Neuronal stem cell (in vitro differentiated cells): Measurements from ENCODE around the gene IL1A.
A peak's percentile ranks its signal among the peaks of the same experiment; 100 is the strongest.

ENCODE experiments used
- DNase-seq: peaks from one replicate; pipeline ENCODE4 v3.0.0-alpha.2; 2013; ENCODE audit warnings: low spot score
- H2AFZ ChIP-seq: one replicate; pipeline ENCODE4 v1.6.1; 2013; ENCODE audit warnings: mild to moderate bottlenecking, low read length, inconsistent platforms
- H2AK5ac ChIP-seq: 2 replicates; pipeline ENCODE4 v1.6.1; 2013; ENCODE audit warnings: low read depth, mild to moderate bottlenecking, inconsistent platforms, low read length, moderate library complexity, mixed read lengths
- H2BK120ac ChIP-seq: 2 replicates; pipeline ENCODE4 v1.6.1; 2013; ENCODE audit warnings: low read depth, mild to moderate bottlenecking, inconsistent platforms, low read length, moderate library complexity, mixed read lengths
- H2BK12ac ChIP-seq: one replicate; pipeline ENCODE4 v1.6.1; 2013; ENCODE audit warnings: low read length, inconsistent platforms
- H2BK15ac ChIP-seq: 2 replicates; pipeline ENCODE4 v1.6.1; 2013; ENCODE audit warnings: mild to moderate bottlenecking, low read length, inconsistent platforms, mixed read lengths
- H2BK5ac ChIP-seq: one replicate; pipeline ENCODE4 v1.6.1; 2013; ENCODE audit warnings: inconsistent platforms, mild to moderate bottlenecking, low read length, moderate library complexity
- H3K14ac ChIP-seq: one replicate; pipeline ENCODE4 v1.6.1; 2013; ENCODE audit warnings: low read length, inconsistent platforms
- H3K18ac ChIP-seq: 2 replicates; pipeline ENCODE4 v1.6.1; 2013; ENCODE audit warnings: low read length, inconsistent platforms
- H3K23ac ChIP-seq: 2 replicates; pipeline ENCODE4 v1.6.1; 2013; ENCODE audit warnings: low read depth, mild to moderate bottlenecking, mixed read lengths, low read length, inconsistent platforms; ENCODE audit not compliant: poor library complexity
- H3K27ac ChIP-seq: replicated peaks from 3 replicates; pipeline ENCODE4 v1.5.1; 2013; ENCODE audit warnings: low read length, inconsistent platforms
- H3K27me3 ChIP-seq, 3 experiments: 2 replicates each; pipeline ENCODE4 v1.6.1; 2013; ENCODE audit warnings: low read length in 3 of 3, mild to moderate bottlenecking in 2 of 3, inconsistent platforms in 1 of 3, low read depth in 1 of 3, mixed read lengths in 1 of 3, moderate library complexity in 1 of 3; ENCODE audit not compliant: control insufficient read depth in 3 of 3, insufficient read depth in 3 of 3
- H3K36me3 ChIP-seq, 2 donors: replicated peaks in 1 of 2; 2 replicates each; pipeline ENCODE4 v1.6.1; 2013; ENCODE audit warnings: low read length in 2 of 2; ENCODE audit not compliant: control insufficient read depth in 2 of 2, insufficient read depth in 2 of 2
- H3K4ac ChIP-seq: 2 replicates; pipeline ENCODE4 v1.6.1; 2013; ENCODE audit warnings: inconsistent platforms, mild to moderate bottlenecking, low read length, moderate library complexity
- H3K4me1 ChIP-seq, 2 donors: 1 replicate in 1 of 2; 2 replicates in 1 of 2; pipeline ENCODE4 v1.6.1; 2013; ENCODE audit warnings: low read length in 2 of 2, low read depth in 1 of 2; ENCODE audit not compliant: control insufficient read depth in 2 of 2, insufficient read depth in 1 of 2
- H3K4me2 ChIP-seq: one replicate; pipeline ENCODE4 v1.6.1; 2013; ENCODE audit warnings: mild to moderate bottlenecking, low read length, inconsistent platforms; ENCODE audit not compliant: insufficient read depth, poor library complexity, severe bottlenecking
- H3K4me3 ChIP-seq, 2 donors: 2 replicates each; pipeline ENCODE4 v1.5.1; 2013; ENCODE audit warnings: low read length in 2 of 2, mild to moderate bottlenecking in 2 of 2, inconsistent platforms in 1 of 2, moderate library complexity in 1 of 2
- H3K79me1 ChIP-seq: one replicate; pipeline ENCODE4 v1.6.1; 2013; ENCODE audit warnings: low read depth, mild to moderate bottlenecking, inconsistent platforms, low read length, moderate library complexity
- H3K9ac ChIP-seq: one replicate; pipeline ENCODE4 v1.6.1; 2013; ENCODE audit warnings: mild to moderate bottlenecking, low read depth, low read length, inconsistent platforms; ENCODE audit not compliant: poor library complexity
- H3K9me3 ChIP-seq, 2 donors: replicated peaks in 1 of 2; 2 replicates each; pipeline versions ENCODE3 to v1.6.1; 2013; ENCODE audit warnings: low read length in 2 of 2, mild to moderate bottlenecking in 2 of 2, inconsistent platforms in 1 of 2, low read depth in 1 of 2, mixed read lengths in 1 of 2, moderate library complexity in 1 of 2; ENCODE audit not compliant: control insufficient read depth in 2 of 2, insufficient read depth in 1 of 2
- H4K8ac ChIP-seq: one replicate; pipeline ENCODE4 v1.6.1; 2013; ENCODE audit warnings: low read depth, mild to moderate bottlenecking, inconsistent platforms, low read length, moderate library complexity
- H4K91ac ChIP-seq: one replicate; pipeline ENCODE4 v1.6.1; 2013; ENCODE audit warnings: low read length, low read depth, mild to moderate bottlenecking, inconsistent platforms; ENCODE audit not compliant: poor library complexity
- WGBS, 2 donors: extraction: QIAGEN DNeasy Blood & Tissue Kit; methylation state at CpG; one replicate each; pipeline ENCODE4 v1.1.7; 2013; ENCODE audit warnings: missing lambda C conversion rate in 2 of 2, mixed read lengths in 1 of 2; ENCODE audit not compliant: insufficient read length in 2 of 2, insufficient replicate concordance in 1 of 2; ENCODE audit errors: extremely low coverage in 2 of 2; 5-methylcytosine and 5-hydroxymethylcytosine counted together

The IL1A gene

DNA sequence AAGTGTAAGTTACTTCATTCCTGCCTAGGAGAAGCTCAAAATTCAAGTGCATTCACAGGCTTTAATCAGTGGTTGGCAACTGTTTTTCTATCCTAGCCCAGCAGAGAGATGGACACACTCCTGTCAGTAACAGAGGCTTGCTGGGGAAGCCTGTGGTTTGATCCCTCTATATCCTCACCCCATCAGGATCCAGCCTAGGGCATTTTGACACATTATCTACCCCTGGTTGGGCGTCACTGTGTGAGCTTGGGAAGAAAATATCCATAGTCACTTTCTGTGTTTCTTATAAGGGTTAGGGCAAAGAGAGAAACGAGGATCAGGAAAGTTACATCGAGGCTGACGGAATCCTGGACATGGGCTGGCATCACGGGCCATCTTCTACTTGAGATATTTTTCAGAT, 53.5 kb downstream of the IL1A start:
- DNase-seq, result no peak
- Histone ChIP-seq H3K4ac (no peak overlapping the region), H3K23ac (no peak overlapping the region), H2BK15ac (no peak overlapping the region), H3K9ac (no peak overlapping the region), H3K79me1 (no peaks in the 10 kb centered on the region), H3K27ac (no peak overlapping the region), H4K91ac (no peak overlapping the region), H2BK120ac (no peak overlapping the region), H2AK5ac (no peak overlapping the region), H2AFZ (no peak overlapping the region), H3K27me3 (peaks cover 0 to 16% (median 0%) of the 10 kb centered on the region in 3 experiments), H3K9me3 (peaks cover 0 to 2% of the 10 kb centered on the region in 2 donors), H3K4me3 (no peak overlapping the region), H3K4me1 (no peaks in the 10 kb centered on the region), H3K14ac (no peak overlapping the region), H3K4me2 (no peak overlapping the region), H4K8ac (no peak overlapping the region), H3K18ac (no peak overlapping the region), H2BK5ac (no peak overlapping the region), H2BK12ac (no peak overlapping the region), H3K36me3 (no peaks in the 10 kb centered on the region)
- WGBS, 2 donors, result no CpG with 5 or more reads among the region's 5 CpGs

DNA sequence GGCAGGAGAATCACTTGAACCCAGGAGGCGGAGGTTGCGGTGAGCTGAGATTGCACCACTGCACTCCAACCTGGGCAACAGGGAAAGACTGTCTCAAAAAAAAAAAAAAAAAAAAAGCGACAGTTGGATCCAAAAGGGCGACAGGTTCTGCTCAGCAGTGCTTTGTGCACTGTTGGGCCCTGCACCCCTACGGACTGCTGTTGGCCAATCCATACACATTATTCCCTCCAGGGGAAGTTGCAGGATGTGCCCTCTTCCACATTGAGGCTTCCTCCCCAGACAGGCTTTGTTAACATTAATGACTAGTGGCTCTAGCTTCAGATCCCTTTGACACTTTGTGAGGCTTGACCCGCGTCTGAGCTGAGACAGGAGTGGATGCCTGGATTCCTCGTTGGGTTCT, 54.1 kb downstream of the IL1A start:
- Histone ChIP-seq H2BK12ac (no peak overlapping the region), H3K4me1 (no peaks in the 10 kb centered on the region), H2BK15ac (no peak overlapping the region), H4K91ac (no peak overlapping the region), H3K4me2 (no peak overlapping the region), H3K9me3 (peaks cover 0 to 2% of the 10 kb centered on the region in 2 donors), H3K27me3 (peaks cover 0 to 16% (median 0%) of the 10 kb centered on the region in 3 experiments), H3K27ac (no peak overlapping the region), H2BK5ac (no peak overlapping the region), H2BK120ac (no peak overlapping the region), H2AK5ac (no peak overlapping the region), H3K23ac (no peak overlapping the region), H3K9ac (no peak overlapping the region), H3K14ac (no peak overlapping the region), H3K18ac (no peak overlapping the region), H3K79me1 (no peaks in the 10 kb centered on the region), H3K4ac (no peak overlapping the region), H2AFZ (no peak overlapping the region), H3K36me3 (no peaks in the 10 kb centered on the region), H4K8ac (no peak overlapping the region), H3K4me3 (no peak overlapping the region)
- no CpG with 5 or more reads among the region's 8 CpGs for WGBS, 2 donors
- DNase-seq, result no peak

DNA sequence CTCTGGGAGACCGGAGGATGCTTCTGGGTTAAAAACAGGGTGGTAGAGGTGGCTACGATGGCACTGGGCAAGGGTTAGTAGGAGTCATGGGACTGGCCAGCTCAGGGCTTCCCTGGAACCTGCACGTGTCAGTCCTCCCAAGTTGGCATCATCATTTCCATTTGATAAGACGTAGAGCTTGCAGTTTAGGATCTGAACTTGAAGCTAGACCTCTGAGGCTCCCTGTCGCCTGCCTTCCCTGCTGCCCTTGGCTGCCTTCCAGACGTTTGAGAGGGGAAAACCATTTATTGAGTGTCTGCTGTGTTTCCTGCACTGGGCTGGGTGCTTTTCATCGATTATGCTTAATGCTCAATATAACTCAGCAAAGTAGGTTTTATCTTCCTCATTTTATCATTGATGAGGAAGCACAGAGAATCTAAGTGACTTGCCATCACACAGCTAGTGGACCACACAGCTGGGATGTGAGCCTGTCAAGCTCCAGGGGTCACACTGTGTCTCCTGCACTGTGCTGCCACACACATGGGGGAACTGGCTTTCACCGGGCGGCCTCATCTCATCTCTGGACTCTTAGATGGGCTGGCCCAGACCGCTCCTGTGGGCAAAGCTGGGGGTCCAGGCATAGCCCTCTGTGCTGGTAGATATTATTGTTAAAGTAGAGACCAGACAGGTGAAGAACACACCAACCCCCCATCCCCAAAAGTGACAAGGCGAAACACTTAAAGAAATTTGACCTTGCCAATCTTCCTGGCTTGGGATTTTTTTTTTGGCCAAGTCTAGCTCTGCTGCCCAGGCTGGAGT, 55.7 kb downstream of the IL1A start:
- DNase-seq, result no peak
- no CpG with 5 or more reads among the region's 11 CpGs for WGBS, 2 donors
- H3K4me3 ChIP-seq, result no peak overlapping the region
- no peak overlapping the region for H2BK5ac ChIP-seq
- H3K14ac ChIP-seq, result no peak overlapping the region
- H3K79me1 ChIP-seq, result no peaks in the 10 kb centered on the region
- H2BK12ac ChIP-seq, result no peak overlapping the region
- H2AK5ac ChIP-seq, result no peak overlapping the region
- no peak overlapping the region for H2BK120ac ChIP-seq
- H3K27ac ChIP-seq, result no peak overlapping the region
- H3K27me3 ChIP-seq, result peaks cover 0 to 16% (median 0%) of the 10 kb centered on the region in 3 experiments
- H4K8ac ChIP-seq, result no peak overlapping the region
- peaks cover 0 to 2% of the 10 kb centered on the region in 2 donors for H3K9me3 ChIP-seq
- no peak overlapping the region for H3K4me2 ChIP-seq
- no peak overlapping the region for H4K91ac ChIP-seq
- H3K23ac ChIP-seq, result no peak overlapping the region
- H3K18ac ChIP-seq, result no peak overlapping the region
- no peak overlapping the region for H2AFZ ChIP-seq
- no peaks in the 10 kb centered on the region for H3K4me1 ChIP-seq
- H2BK15ac ChIP-seq, result no peak overlapping the region
- no peak overlapping the region for H3K9ac ChIP-seq
- no peaks in the 10 kb centered on the region for H3K36me3 ChIP-seq
- H3K4ac ChIP-seq, result no peak overlapping the region

DNA sequence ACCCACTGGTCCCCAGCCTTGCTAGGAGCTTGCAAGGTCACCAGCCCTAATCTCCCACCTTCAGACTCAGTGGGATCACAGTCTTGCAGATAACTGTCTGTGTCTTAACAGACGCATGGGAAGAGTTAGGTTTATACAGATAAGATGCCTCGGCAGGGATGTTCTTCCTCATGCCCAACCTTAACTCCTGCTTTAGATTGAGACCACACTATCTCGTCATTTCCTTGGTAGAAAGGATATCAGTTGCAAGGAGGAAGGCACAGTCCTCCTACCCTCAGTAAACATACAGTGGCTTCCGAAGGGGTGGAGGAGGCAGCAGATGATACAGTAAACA, 56.3 kb downstream of the IL1A start:
- H2BK5ac ChIP-seq, result no peak overlapping the region
- peak overlapping the region; percentile 43 for H2BK120ac ChIP-seq
- WGBS, 2 donors, result no CpG with 5 or more reads among the region's 4 CpGs
- no peak overlapping the region for H3K4me3 ChIP-seq
- DNase-seq, result no peak
- H4K91ac ChIP-seq, result no peak overlapping the region
- H3K14ac ChIP-seq, result no peak overlapping the region
- H2AK5ac ChIP-seq, result peak overlapping the region; percentile 77
- no peak overlapping the region for H3K18ac ChIP-seq
- H3K9ac ChIP-seq, result no peak overlapping the region
- H3K9me3 ChIP-seq, result peaks cover 0 to 2% of the 10 kb centered on the region in 2 donors
- H3K27ac ChIP-seq, result no peak overlapping the region
- no peaks in the 10 kb centered on the region for H3K4me1 ChIP-seq
- no peaks in the 10 kb centered on the region for H3K36me3 ChIP-seq
- no peak overlapping the region for H3K4ac ChIP-seq
- no peak overlapping the region for H2BK15ac ChIP-seq
- no peak overlapping the region for H3K4me2 ChIP-seq
- H4K8ac ChIP-seq, result no peak overlapping the region
- H3K23ac ChIP-seq, result no peak overlapping the region
- H2AFZ ChIP-seq, result peak overlapping the region; percentile 26
- H2BK12ac ChIP-seq, result no peak overlapping the region
- no peaks in the 10 kb centered on the region for H3K79me1 ChIP-seq
- peaks cover 0 to 16% (median 0%) of the 10 kb centered on the region in 3 experiments for H3K27me3 ChIP-seq
